Osteocyte (in vitro differentiated cells): Measurements from ENCODE around the gene FAM114A1. TPM values are rescaled to one million over a fixed set of nuclear protein-coding genes. Genes with fewer than 3 reads are reported as not detected.

Source experiments
- DNase-seq: peaks from one replicate; pipeline ENCODE4 v3.0.0; 2021; ENCODE audit warnings: mixed read lengths; ENCODE audit not compliant: unreplicated experiment; ENCODE audit errors: extremely low spot score
- H3K27ac Mint-ChIP-seq: one replicate; pipeline ENCODE4 v1.8.0; 2021; ENCODE audit warnings: mild to moderate bottlenecking, mixed read lengths; ENCODE audit not compliant: unreplicated experiment
- H3K27me3 Mint-ChIP-seq: one replicate; pipeline ENCODE4 v1.8.0; 2021; ENCODE audit warnings: mixed read lengths; ENCODE audit not compliant: unreplicated experiment
- H3K36me3 Mint-ChIP-seq: one replicate; pipeline ENCODE4 v1.8.0; 2021; ENCODE audit warnings: mixed read lengths; ENCODE audit not compliant: unreplicated experiment
- H3K4me1 Mint-ChIP-seq: one replicate; pipeline ENCODE4 v1.8.0; 2021; ENCODE audit warnings: mixed read lengths; ENCODE audit not compliant: unreplicated experiment
- H3K4me3 Mint-ChIP-seq: one replicate; pipeline ENCODE4 v1.8.0; 2021; ENCODE audit warnings: mild to moderate bottlenecking, moderate library complexity, mixed read lengths; ENCODE audit not compliant: unreplicated experiment
- H3K9me3 Mint-ChIP-seq: one replicate; pipeline ENCODE4 v1.8.0; 2021; ENCODE audit warnings: mixed read lengths; ENCODE audit not compliant: unreplicated experiment
- CTCF ChIP-seq: fragments of 200-600 bp; sonication (generic); IDR thresholded peaks from 2 replicates; pipeline ENCODE4 v1.5.0; 2021; ENCODE audit warnings: antibody characterized with exemption, mild to moderate bottlenecking, moderate library complexity
- total RNA-seq: library from RNA; stranded (reverse); gene quantifications from 2 replicates; pipeline ENCODE4 v1.2.1, GENCODE V29; 2021

Gene FAM114A1
- total RNA-seq, 1 donor from 2014 or later: 139 TPM

GRCh38 chr4:38964942-38965775 is 97.6 kb downstream of the FAM114A1 start:
- Mint-ChIP-seq H3K36me3 (peaks cover 4% of the 10 kb centered on the region), H3K27me3 (no peaks in the 10 kb centered on the region), H3K27ac (peak overlapping the region; percentile 98), H3K4me3 (no peak overlapping the region), H3K9me3 (peaks cover 12% of the 10 kb centered on the region), H3K4me1 (peaks cover 35% of the 10 kb centered on the region)
- DNase-seq: no peak
- TF ChIP-seq CTCF: no peak

- Mint-ChIP-seq H3K9me3 (peaks cover 12% of the 10 kb centered on the region), H3K4me3 (no peak overlapping the region), H3K4me1 (peaks cover 35% of the 10 kb centered on the region), H3K36me3 (peaks cover 4% of the 10 kb centered on the region), H3K27me3 (no peaks in the 10 kb centered on the region), H3K27ac (peak overlapping the region; percentile 98)
- no peak for DNase-seq
- no peak for TF ChIP-seq CTCF
These were observed 98.3 kb downstream of the FAM114A1 start for GRCh38 chr4:38965866-38966265.

GRCh38 chr4:38967260-38968095 is 99.9 kb downstream of the FAM114A1 start:
- H3K4me1 Mint-ChIP-seq: peaks cover 35% of the 10 kb centered on the region
- H3K27me3 Mint-ChIP-seq: no peaks in the 10 kb centered on the region
- no peak overlapping the region for H3K4me3 Mint-ChIP-seq
- H3K36me3 Mint-ChIP-seq: no peaks in the 10 kb centered on the region
- H3K27ac Mint-ChIP-seq: peak overlapping the region; percentile 98
- TF ChIP-seq CTCF: peak; percentile 23
- no peaks in the 10 kb centered on the region for H3K9me3 Mint-ChIP-seq
- DNase-seq: no peak

- H3K36me3 Mint-ChIP-seq: no peaks in the 10 kb centered on the region
- peaks cover 35% of the 10 kb centered on the region for H3K4me1 Mint-ChIP-seq
- no peaks in the 10 kb centered on the region for H3K9me3 Mint-ChIP-seq
- TF ChIP-seq CTCF: no peak
- H3K27me3 Mint-ChIP-seq: no peaks in the 10 kb centered on the region
- H3K4me3 Mint-ChIP-seq: no peak overlapping the region
- H3K27ac Mint-ChIP-seq: peak overlapping the region; percentile 80
- no peak for DNase-seq
These were observed 101.1 kb downstream of the FAM114A1 start for GRCh38 chr4:38968668-38969067.

GRCh38 chr4:38976308-38976707 is 108.7 kb downstream of the FAM114A1 start:
- Mint-ChIP-seq H3K9me3 (no peaks in the 10 kb centered on the region), H3K27ac (no peak overlapping the region), H3K27me3 (no peaks in the 10 kb centered on the region), H3K36me3 (no peaks in the 10 kb centered on the region), H3K4me3 (no peak overlapping the region), H3K4me1 (peaks cover 6% of the 10 kb centered on the region)
- no peak for DNase-seq
- no peak for TF ChIP-seq CTCF
